Osteocyte (in vitro differentiated cells): ENCODE data around the gene TMEM236. TPM values are rescaled to one million over a fixed set of nuclear protein-coding genes. Genes with fewer than 3 reads are reported as not detected.

ENCODE experiments used
- DNase-seq: peaks from one replicate; pipeline ENCODE4 v3.0.0; 2021; ENCODE audit warnings: mixed read lengths; ENCODE audit not compliant: unreplicated experiment; ENCODE audit errors: extremely low spot score
- H3K27ac Mint-ChIP-seq: one replicate; pipeline ENCODE4 v1.8.0; 2021; ENCODE audit warnings: mild to moderate bottlenecking, mixed read lengths; ENCODE audit not compliant: unreplicated experiment
- H3K27me3 Mint-ChIP-seq: one replicate; pipeline ENCODE4 v1.8.0; 2021; ENCODE audit warnings: mixed read lengths; ENCODE audit not compliant: unreplicated experiment
- H3K36me3 Mint-ChIP-seq: one replicate; pipeline ENCODE4 v1.8.0; 2021; ENCODE audit warnings: mixed read lengths; ENCODE audit not compliant: unreplicated experiment
- H3K4me1 Mint-ChIP-seq: one replicate; pipeline ENCODE4 v1.8.0; 2021; ENCODE audit warnings: mixed read lengths; ENCODE audit not compliant: unreplicated experiment
- H3K4me3 Mint-ChIP-seq: one replicate; pipeline ENCODE4 v1.8.0; 2021; ENCODE audit warnings: mild to moderate bottlenecking, moderate library complexity, mixed read lengths; ENCODE audit not compliant: unreplicated experiment
- H3K9me3 Mint-ChIP-seq: one replicate; pipeline ENCODE4 v1.8.0; 2021; ENCODE audit warnings: mixed read lengths; ENCODE audit not compliant: unreplicated experiment
- total RNA-seq: library from RNA; stranded (reverse); gene quantifications from 2 replicates; pipeline ENCODE4 v1.2.1, GENCODE V29; 2021
- TF ChIP-seq, protein P1 (sequence below): fragments of 200-600 bp; sonication (generic); IDR thresholded peaks from 2 replicates; pipeline ENCODE4 v1.5.0; 2021; ENCODE audit warnings: antibody characterized with exemption, mild to moderate bottlenecking, moderate library complexity

Gene TMEM236
- total RNA-seq, 1 donor from 2014 or later: 0.11 TPM

DNA sequence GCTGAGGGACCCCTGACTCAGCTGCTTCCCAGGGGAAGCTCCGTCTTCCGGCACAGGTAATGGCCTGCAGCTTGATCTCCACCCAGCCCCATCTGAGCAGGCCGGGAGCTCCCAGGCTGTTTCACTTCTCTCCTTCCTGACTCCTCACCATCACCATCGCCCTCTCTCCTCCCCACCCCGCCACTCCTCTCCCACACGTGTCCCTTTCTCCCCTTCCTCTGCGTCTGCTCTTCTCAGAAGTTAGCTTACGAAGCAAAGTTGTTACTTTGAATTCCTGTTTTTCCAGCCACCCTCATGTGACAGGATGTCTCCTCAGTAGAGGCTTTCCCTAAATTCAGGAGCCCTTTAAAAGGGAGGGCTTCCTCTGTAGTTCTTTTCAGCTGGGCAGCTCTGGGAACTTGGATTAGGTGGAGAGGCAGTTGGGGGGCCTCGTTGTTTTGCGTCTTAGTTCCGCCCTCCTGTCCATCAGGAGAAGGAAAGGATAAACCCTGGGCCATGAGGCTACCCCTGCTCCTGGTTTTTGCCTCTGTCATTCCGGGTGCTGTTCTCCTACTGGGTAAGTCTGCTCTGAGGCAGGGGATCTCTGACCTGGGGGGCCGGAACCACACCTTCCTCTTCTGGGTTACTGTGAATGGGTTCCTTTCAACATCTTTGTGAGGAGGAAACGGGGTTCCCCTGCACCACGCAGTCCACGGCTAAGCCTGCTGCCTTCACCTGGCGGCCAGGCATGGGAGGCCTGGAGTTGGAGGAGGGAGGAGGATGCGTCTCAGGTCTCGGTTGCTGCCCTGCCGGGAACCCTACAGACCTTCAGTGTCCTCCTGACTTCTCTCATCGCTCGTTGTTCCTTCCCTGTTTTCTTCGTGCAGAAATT, 57.2 kb downstream of the TMEM236 start, which contains the start of gene MRC1:
TSS of gene MRC1 (plus strand) at position 378 of the 871 bp plus-strand sequence. CDS start at position 496, 118 bp downstream.
- Mint-ChIP-seq H3K27me3 (no peaks in the 10 kb centered on the region), H3K9me3 (peaks cover 8% of the 10 kb centered on the region), H3K27ac (no peak within 1 kb of the TSS), H3K4me3 (no peak within 1 kb of the TSS), H3K4me1 (no peaks in the 10 kb centered on the region), H3K36me3 (no peaks in the 10 kb centered on the region)
- DNase-seq: no peak
- TF ChIP-seq, protein P1, sequence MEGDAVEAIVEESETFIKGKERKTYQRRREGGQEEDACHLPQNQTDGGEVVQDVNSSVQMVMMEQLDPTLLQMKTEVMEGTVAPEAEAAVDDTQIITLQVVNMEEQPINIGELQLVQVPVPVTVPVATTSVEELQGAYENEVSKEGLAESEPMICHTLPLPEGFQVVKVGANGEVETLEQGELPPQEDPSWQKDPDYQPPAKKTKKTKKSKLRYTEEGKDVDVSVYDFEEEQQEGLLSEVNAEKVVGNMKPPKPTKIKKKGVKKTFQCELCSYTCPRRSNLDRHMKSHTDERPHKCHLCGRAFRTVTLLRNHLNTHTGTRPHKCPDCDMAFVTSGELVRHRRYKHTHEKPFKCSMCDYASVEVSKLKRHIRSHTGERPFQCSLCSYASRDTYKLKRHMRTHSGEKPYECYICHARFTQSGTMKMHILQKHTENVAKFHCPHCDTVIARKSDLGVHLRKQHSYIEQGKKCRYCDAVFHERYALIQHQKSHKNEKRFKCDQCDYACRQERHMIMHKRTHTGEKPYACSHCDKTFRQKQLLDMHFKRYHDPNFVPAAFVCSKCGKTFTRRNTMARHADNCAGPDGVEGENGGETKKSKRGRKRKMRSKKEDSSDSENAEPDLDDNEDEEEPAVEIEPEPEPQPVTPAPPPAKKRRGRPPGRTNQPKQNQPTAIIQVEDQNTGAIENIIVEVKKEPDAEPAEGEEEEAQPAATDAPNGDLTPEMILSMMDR: no peak

DNA sequence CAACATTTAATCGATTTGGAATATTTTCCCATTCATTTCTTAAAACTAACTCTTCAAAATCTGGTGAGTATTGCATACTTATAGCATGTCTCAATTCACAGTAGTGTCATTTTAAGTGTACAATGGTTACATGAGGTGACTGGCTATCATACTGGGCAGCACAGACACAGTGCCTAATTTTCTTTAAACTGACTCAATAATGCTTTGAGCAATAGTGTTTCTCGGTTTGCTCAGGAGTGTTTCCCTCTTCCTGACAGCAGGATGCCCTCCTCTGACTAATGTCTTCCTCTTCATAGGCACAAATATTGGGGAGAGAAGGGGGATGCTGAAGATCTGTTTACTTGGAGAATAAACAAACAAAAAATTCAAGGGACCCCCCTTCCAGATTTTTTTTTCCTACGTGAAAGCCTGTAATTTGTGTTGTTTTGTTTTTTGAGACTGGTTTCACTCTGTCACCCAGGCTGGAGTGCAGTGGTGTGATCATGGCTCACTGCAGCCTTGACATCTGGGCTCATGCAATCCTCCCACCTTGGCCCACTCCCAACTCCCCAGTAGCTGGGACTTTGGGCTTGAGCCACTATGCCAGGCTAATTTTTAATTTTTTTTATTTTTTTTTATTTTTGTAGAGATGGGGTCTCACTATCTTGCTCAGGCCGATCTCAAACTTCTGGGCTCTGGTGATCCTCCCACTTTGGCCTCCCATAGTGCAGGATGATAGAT, 59.3 kb downstream of the TMEM236 start:
- Mint-ChIP-seq H3K4me1 (no peaks in the 10 kb centered on the region), H3K36me3 (no peaks in the 10 kb centered on the region), H3K27ac (no peak overlapping the region), H3K9me3 (no peaks in the 10 kb centered on the region), H3K27me3 (no peaks in the 10 kb centered on the region), H3K4me3 (no peak overlapping the region)
- TF ChIP-seq, protein P1: no peak
- no peak for DNase-seq

- Mint-ChIP-seq H3K27ac (no peak overlapping the region), H3K27me3 (peaks cover 2% of the 10 kb centered on the region), H3K9me3 (no peaks in the 10 kb centered on the region), H3K36me3 (no peaks in the 10 kb centered on the region), H3K4me1 (no peaks in the 10 kb centered on the region), H3K4me3 (no peak overlapping the region)
- no peak for DNase-seq
- TF ChIP-seq, protein P1: no peak
Measured at GRCh38 chr10:17814973-17815372, 63.0 kb downstream of the TMEM236 start.

DNA sequence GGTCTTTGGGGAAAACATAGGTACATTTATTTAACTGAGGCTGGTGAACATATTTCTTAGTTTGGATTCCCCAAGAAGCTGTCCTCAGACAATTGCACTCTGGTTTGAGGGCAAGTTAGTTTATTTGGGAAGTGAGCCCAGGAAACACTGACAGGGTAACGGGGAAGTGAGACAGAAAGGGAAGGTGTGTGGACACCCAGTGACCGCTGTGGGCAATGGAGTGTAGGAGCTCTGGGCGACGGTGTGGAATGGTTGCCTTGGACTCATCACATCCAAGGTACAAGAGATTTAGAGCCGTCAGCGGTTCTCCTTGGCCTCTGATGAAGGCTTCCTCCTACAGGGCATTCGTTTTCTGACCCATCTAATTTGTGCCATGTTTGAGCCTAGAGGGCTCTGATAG, 64.2 kb downstream of the TMEM236 start:
- Mint-ChIP-seq H3K27me3 (peaks cover 7% of the 10 kb centered on the region), H3K27ac (no peak overlapping the region), H3K4me1 (no peaks in the 10 kb centered on the region)

More for the DNA sequence above, 64.2 kb downstream of the TMEM236 start:
- DNase-seq: no peak
- Mint-ChIP-seq H3K36me3 (no peaks in the 10 kb centered on the region), H3K9me3 (no peaks in the 10 kb centered on the region), H3K4me3 (no peak overlapping the region)
- TF ChIP-seq, protein P1: no peak
